Endodermal cell (in vitro differentiated cells): ENCODE results near the gene FGD4. TPM values are rescaled to one million over a fixed set of nuclear protein-coding genes. Genes with fewer than 3 reads are reported as not detected.

Experiments used
- DNase-seq: peaks from one replicate; pipeline ENCODE4 v3.0.0-alpha.2; 2017
- H3K27ac ChIP-seq: 2 replicates; pipeline ENCODE4 v1.5.1; 2013; ENCODE audit warnings: mild to moderate bottlenecking, low read depth, low read length, moderate library complexity
- H3K27me3 ChIP-seq: 2 replicates; pipeline ENCODE4 v1.6.1; 2013; ENCODE audit warnings: mild to moderate bottlenecking, low read length, moderate library complexity; ENCODE audit not compliant: insufficient read depth, control insufficient read depth, poor library complexity, severe bottlenecking
- H3K36me3 ChIP-seq: 2 replicates; pipeline ENCODE4 v1.7.0; 2013; ENCODE audit warnings: mild to moderate bottlenecking, low read length, moderate library complexity; ENCODE audit not compliant: control insufficient read depth, insufficient read depth
- H3K4me1 ChIP-seq: one replicate; pipeline ENCODE4 v1.7.0; 2013; ENCODE audit warnings: low read length; ENCODE audit not compliant: control insufficient read depth, insufficient read depth
- H3K4me3 ChIP-seq: 2 replicates; pipeline ENCODE4 v1.5.1; 2013; ENCODE audit warnings: mild to moderate bottlenecking, low read length, moderate library complexity
- H3K9ac ChIP-seq: 2 replicates; pipeline ENCODE4 v1.6.1; 2013; ENCODE audit warnings: mild to moderate bottlenecking, low read length, moderate library complexity; ENCODE audit not compliant: poor library complexity, severe bottlenecking; ENCODE audit errors: extremely low read depth
- H3K9me3 ChIP-seq: 2 replicates; pipeline ENCODE4 v1.6.1; 2013; ENCODE audit warnings: mild to moderate bottlenecking, low read length, moderate library complexity; ENCODE audit not compliant: control insufficient read depth
- H3K27ac Mint-ChIP-seq: 2 replicates; pipeline ENCODE4 v1.8.0; 2020; ENCODE audit warnings: mixed read lengths
- H3K27me3 Mint-ChIP-seq: 2 replicates; pipeline ENCODE4 v1.8.0; 2021; ENCODE audit warnings: mild to moderate bottlenecking, mixed read lengths; ENCODE audit not compliant: insufficient read depth
- H3K36me3 Mint-ChIP-seq: 2 replicates; pipeline ENCODE4 v1.8.0; 2020; ENCODE audit warnings: low read depth, mixed read lengths
- H3K4me1 Mint-ChIP-seq: 2 replicates; pipeline ENCODE4 v1.8.0; 2020; ENCODE audit warnings: mixed read lengths
- H3K4me3 Mint-ChIP-seq: 2 replicates; pipeline ENCODE4 v1.8.0; 2020; ENCODE audit warnings: mild to moderate bottlenecking, moderate library complexity, mixed read lengths
- H3K9me3 Mint-ChIP-seq: 2 replicates; pipeline ENCODE4 v1.8.0; 2020; ENCODE audit warnings: mild to moderate bottlenecking, mixed read lengths
- WGBS, 2 experiments: methylation state at CpG; one replicate each; pipeline versions ENCODE4 v1.1.5 to v1.1.7; 2013; ENCODE audit warnings: missing lambda C conversion rate in 2 of 2, mixed read lengths in 1 of 2; ENCODE audit not compliant: insufficient coverage in 1 of 2, insufficient read length in 1 of 2; 5-methylcytosine and 5-hydroxymethylcytosine counted together
- total RNA-seq, 2 donors: library from RNA; stranded (reverse); fragmentation: NEBNext Ultra II Directional in 1 of 2; extraction: Animal tissue kit (Norgen Biotek cat#: 25700) in 1 of 2; gene quantifications; 2 replicates in 1 of 2; 3 replicates in 1 of 2; pipeline ENCODE4 v1.2.1, GENCODE V29; 2021
- TF ChIP-seq, protein P1 (sequence below): fragments of 200-600 bp; sonication (generic); conservative IDR thresholded peaks from 2 replicates; pipeline ENCODE4 v1.5.0; 2021; ENCODE audit warnings: antibody characterized with exemption, mild to moderate bottlenecking

The FGD4 gene
- total RNA-seq, 2 donors from 2014 or later: 27.6 to 57.7 TPM

DNA sequence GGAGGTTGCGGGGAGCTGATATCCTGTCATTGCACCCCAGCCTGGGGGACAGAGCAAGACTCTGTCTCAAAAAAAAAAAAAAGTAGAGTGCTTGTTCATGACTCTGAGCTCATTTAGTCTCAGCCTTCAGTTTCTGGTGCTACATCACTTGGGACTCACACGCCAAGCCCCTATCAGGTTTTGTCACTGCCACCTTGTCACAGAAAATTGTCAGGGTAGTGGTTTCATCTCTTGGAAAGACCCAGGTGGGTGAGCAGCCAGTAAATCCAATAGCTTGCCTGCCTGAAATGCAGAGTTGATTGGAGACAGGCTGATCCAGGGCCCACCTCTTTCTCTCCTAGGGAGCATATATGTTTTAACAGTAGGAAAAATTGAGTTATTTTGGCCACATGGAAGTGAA is 113.0 kb downstream of the FGD4 start:
- no peak overlapping the region for H3K4me3 ChIP-seq
- Mint-ChIP-seq H3K27ac (no peak overlapping the region), H3K9me3 (no peaks in the 10 kb centered on the region), H3K4me1 (peaks cover 39% of the 10 kb centered on the region), H3K27me3 (no peaks in the 10 kb centered on the region), H3K36me3 (peaks cover under 1% of the 10 kb centered on the region), H3K4me3 (no peak overlapping the region)
- no peak overlapping the region for H3K27ac ChIP-seq
- TF ChIP-seq, protein P1, sequence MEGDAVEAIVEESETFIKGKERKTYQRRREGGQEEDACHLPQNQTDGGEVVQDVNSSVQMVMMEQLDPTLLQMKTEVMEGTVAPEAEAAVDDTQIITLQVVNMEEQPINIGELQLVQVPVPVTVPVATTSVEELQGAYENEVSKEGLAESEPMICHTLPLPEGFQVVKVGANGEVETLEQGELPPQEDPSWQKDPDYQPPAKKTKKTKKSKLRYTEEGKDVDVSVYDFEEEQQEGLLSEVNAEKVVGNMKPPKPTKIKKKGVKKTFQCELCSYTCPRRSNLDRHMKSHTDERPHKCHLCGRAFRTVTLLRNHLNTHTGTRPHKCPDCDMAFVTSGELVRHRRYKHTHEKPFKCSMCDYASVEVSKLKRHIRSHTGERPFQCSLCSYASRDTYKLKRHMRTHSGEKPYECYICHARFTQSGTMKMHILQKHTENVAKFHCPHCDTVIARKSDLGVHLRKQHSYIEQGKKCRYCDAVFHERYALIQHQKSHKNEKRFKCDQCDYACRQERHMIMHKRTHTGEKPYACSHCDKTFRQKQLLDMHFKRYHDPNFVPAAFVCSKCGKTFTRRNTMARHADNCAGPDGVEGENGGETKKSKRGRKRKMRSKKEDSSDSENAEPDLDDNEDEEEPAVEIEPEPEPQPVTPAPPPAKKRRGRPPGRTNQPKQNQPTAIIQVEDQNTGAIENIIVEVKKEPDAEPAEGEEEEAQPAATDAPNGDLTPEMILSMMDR: no peak
- no peak overlapping the region for H3K9ac ChIP-seq
- WGBS, 2 experiments: 97 to 100% methylated on average over 2 of the region's 2 CpGs
- no peaks in the 10 kb centered on the region for H3K27me3 ChIP-seq
- no peaks in the 10 kb centered on the region for H3K9me3 ChIP-seq
- no peaks in the 10 kb centered on the region for H3K36me3 ChIP-seq
- peaks cover 16% of the 10 kb centered on the region for H3K4me1 ChIP-seq
- DNase-seq: no peak

DNA sequence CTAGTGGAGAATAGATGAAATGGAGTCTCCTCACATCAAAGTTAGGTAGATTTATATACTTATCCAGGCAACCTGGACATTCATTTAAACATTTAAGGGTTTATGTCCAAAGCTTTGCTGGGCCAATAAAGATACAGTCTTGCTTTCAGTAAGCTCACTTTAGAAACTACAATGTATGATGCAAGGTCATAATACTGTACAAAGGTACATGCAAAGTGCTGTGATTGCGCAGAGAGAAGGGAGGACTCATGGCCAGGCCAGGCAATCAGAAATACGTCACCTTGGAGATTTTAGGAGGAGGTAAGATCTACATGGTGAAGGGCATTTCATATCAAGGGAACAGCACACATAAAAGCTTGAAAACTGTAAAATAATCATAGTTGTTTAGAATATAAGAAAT is 113.6 kb downstream of the FGD4 start:
- Histone ChIP-seq H3K27ac (no peak overlapping the region), H3K27me3 (no peaks in the 10 kb centered on the region), H3K9me3 (no peaks in the 10 kb centered on the region), H3K9ac (no peak overlapping the region), H3K36me3 (peaks cover 1% of the 10 kb centered on the region), H3K4me3 (no peak overlapping the region), H3K4me1 (peaks cover 16% of the 10 kb centered on the region)
- Mint-ChIP-seq H3K9me3 (no peaks in the 10 kb centered on the region), H3K27me3 (no peaks in the 10 kb centered on the region), H3K36me3 (peaks cover 1% of the 10 kb centered on the region), H3K27ac (no peak overlapping the region), H3K4me1 (peaks cover 39% of the 10 kb centered on the region), H3K4me3 (no peak overlapping the region)
- DNase-seq: no peak
- 97 to 100% methylated on average over 2 of the region's 2 CpGs for WGBS, 2 experiments
- TF ChIP-seq, protein P1: no peak

DNA sequence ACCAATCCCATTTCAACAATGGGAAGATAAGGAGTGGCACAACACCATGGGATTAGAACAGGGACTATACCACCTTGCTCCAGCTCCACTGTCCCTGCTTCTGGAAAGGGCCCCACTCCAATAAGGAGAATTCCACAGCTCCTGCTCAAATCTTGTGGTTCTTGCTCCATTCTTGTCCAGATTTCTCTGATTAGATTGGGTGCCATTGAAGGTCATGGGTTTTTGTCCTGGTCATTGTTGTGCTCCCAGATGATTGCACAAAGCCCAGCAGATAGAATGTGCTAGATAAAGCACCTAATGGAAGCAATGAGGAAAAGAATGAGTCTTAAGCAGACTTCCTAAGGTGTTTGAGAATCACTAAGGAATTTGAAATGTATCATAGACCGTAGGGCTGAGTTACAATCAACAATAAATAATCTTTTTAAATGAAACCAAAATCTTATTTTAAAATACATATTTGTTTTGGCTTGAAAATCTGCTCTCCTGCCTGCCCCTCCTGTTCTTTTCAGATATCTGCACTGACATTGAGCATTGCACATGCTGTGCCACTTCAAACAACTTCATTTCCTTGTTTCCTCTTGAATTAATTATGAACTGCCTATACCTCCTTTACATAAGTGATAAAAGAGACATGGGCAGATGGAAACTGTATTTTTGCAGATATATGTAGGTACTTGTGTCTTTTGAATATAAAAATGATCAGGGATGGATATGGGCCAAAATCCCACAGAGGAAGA is 115.9 kb downstream of the FGD4 start:
- no peaks in the 10 kb centered on the region for H3K27me3 ChIP-seq

More for the DNA sequence above, 115.9 kb downstream of the FGD4 start:
- Mint-ChIP-seq H3K4me1 (peaks cover 35% of the 10 kb centered on the region), H3K27me3 (no peaks in the 10 kb centered on the region), H3K36me3 (peaks cover 9% of the 10 kb centered on the region), H3K4me3 (no peak overlapping the region), H3K27ac (peak overlapping the region; percentile 87), H3K9me3 (no peaks in the 10 kb centered on the region)
- DNase-seq: peak; percentile 55
- Histone ChIP-seq H3K36me3 (peaks cover 7% of the 10 kb centered on the region), H3K4me3 (peak overlapping the region; percentile 6), H3K4me1 (peaks cover 12% of the 10 kb centered on the region), H3K9me3 (no peaks in the 10 kb centered on the region), H3K9ac (no peak overlapping the region), H3K27ac (no peak overlapping the region)
- no CpG with 5 or more reads among the region's 1 CpG for WGBS, 2 experiments
- TF ChIP-seq, protein P1: no peak
